ENCODE results near the gene RUNX2. TPM values are rescaled to one million over a fixed set of nuclear protein-coding genes. Genes with fewer than 3 reads are reported as not detected.

The RUNX2 gene
- total and polyA plus RNA-seq, 4 donors = 0.09 to 1.5 (median 0.75) TPM

DNA sequence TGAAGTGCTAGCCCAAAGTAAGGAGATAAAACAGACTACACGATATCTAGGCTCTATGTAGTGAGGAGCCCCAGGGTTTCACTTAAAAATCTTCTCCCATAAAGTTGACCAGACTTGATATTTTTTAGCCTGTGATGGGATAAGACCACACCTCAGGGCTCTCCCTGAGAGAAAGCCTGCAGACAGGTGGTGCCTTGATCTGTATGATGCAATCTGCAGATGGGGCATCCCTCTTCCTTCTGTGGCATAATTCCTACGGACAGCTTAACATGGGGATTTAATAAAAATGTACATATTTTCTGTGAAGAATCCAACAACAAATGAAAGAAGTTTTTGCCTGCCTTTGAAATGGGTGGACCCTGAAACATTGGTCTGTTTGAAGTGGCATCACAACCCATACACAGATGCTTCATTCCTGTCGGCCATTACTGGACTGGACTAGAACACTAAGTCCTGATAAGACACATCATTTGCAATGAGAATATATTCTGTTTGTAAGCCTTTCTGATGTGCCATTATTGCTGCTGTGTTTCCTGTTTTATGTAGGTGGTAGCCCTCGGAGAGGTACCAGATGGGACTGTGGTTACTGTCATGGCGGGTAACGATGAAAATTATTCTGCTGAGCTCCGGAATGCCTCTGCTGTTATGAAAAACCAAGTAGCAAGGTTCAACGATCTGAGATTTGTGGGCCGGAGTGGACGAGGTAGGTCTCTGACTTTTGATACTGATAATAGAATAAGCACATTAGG lies 103.4 kb downstream of the RUNX2 start (continued):
- no peak for TF ChIP-seq EGR1 (IDR thresholded peaks at IDR 0.05; ENCODE audit: low read depth in 2 of 2)
- no peak for TF ChIP-seq FOXA1 (IDR thresholded peaks at IDR 0.05)
- no peak for TF ChIP-seq CTCF (IDR thresholded peaks at IDR 0.05; ENCODE audit: low read depth, low read length, missing input control)

GRCh38 chr6:45432977-45433376 lies 104.8 kb downstream of the RUNX2 start:
- Histone ChIP-seq H3K4me3 (ENCODE audit: low read depth in 1 of 3, low read length in 3 of 3) (no peak overlapping the region), H3K36me3 (ENCODE audit: control insufficient read depth in 4 of 4, insufficient read depth in 3 of 4, low read depth in 1 of 4, low read length in 3 of 4) (no peaks in the 10 kb centered on the region), H3K27me3 (ENCODE audit: control insufficient read depth in 4 of 4, insufficient read depth in 4 of 4, low read length in 3 of 4) (no peaks in the 10 kb centered on the region), H3K27ac (ENCODE audit: low read depth in 1 of 2, low read length in 2 of 2) (no peak overlapping the region), H3K9me3 (ENCODE audit: control insufficient read depth in 4 of 4, low read length in 3 of 4) (no peaks in the 10 kb centered on the region), H3K9ac (ENCODE audit: low read depth in 1 of 2, low read length in 2 of 2) (no peak overlapping the region), H3K4me1 (ENCODE audit: control insufficient read depth in 4 of 4, insufficient read depth in 4 of 4, low read length in 3 of 4) (no peaks in the 10 kb centered on the region)
- no peak for DNase-seq (ENCODE audit: low spot score)
- 24% methylated on average over 2 of the region's 2 CpGs for WGBS
- TF ChIP-seq HNF4A (conservative IDR thresholded peaks at IDR 0.05) = no peak
- TF ChIP-seq CTCF (IDR thresholded peaks at IDR 0.05; ENCODE audit: low read depth, low read length, missing input control) = no peak
- TF ChIP-seq, protein P1, sequence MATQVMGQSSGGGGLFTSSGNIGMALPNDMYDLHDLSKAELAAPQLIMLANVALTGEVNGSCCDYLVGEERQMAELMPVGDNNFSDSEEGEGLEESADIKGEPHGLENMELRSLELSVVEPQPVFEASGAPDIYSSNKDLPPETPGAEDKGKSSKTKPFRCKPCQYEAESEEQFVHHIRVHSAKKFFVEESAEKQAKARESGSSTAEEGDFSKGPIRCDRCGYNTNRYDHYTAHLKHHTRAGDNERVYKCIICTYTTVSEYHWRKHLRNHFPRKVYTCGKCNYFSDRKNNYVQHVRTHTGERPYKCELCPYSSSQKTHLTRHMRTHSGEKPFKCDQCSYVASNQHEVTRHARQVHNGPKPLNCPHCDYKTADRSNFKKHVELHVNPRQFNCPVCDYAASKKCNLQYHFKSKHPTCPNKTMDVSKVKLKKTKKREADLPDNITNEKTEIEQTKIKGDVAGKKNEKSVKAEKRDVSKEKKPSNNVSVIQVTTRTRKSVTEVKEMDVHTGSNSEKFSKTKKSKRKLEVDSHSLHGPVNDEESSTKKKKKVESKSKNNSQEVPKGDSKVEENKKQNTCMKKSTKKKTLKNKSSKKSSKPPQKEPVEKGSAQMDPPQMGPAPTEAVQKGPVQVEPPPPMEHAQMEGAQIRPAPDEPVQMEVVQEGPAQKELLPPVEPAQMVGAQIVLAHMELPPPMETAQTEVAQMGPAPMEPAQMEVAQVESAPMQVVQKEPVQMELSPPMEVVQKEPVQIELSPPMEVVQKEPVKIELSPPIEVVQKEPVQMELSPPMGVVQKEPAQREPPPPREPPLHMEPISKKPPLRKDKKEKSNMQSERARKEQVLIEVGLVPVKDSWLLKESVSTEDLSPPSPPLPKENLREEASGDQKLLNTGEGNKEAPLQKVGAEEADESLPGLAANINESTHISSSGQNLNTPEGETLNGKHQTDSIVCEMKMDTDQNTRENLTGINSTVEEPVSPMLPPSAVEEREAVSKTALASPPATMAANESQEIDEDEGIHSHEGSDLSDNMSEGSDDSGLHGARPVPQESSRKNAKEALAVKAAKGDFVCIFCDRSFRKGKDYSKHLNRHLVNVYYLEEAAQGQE (IDR thresholded peaks at IDR 0.05) = no peak
- TF ChIP-seq, protein P2, sequence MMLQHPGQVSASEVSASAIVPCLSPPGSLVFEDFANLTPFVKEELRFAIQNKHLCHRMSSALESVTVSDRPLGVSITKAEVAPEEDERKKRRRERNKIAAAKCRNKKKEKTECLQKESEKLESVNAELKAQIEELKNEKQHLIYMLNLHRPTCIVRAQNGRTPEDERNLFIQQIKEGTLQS (IDR thresholded peaks at IDR 0.05) = no peak

GRCh38 chr6:45433533-45434380 lies 105.6 kb downstream of the RUNX2 start:
- Histone ChIP-seq H3K27me3 (ENCODE audit: control insufficient read depth in 4 of 4, insufficient read depth in 4 of 4, low read length in 3 of 4) (no peaks in the 10 kb centered on the region), H3K36me3 (ENCODE audit: control insufficient read depth in 4 of 4, insufficient read depth in 3 of 4, low read depth in 1 of 4, low read length in 3 of 4) (no peaks in the 10 kb centered on the region), H3K27ac (ENCODE audit: low read depth in 1 of 2, low read length in 2 of 2) (no peak overlapping the region), H3K9me3 (ENCODE audit: control insufficient read depth in 4 of 4, low read length in 3 of 4) (no peaks in the 10 kb centered on the region), H3K9ac (ENCODE audit: low read depth in 1 of 2, low read length in 2 of 2) (no peak overlapping the region), H3K4me1 (ENCODE audit: control insufficient read depth in 4 of 4, insufficient read depth in 4 of 4, low read length in 3 of 4) (no peaks in the 10 kb centered on the region), H3K4me3 (ENCODE audit: low read depth in 1 of 3, low read length in 3 of 3) (no peak overlapping the region)
- TF ChIP-seq, protein P2 (IDR thresholded peaks at IDR 0.05) = no peak
- TF ChIP-seq HNF4A (conservative IDR thresholded peaks at IDR 0.05) = peak in 1 of 2 donors; percentile 40
- 69% methylated on average over 2 of the region's 2 CpGs for WGBS
- no peak for DNase-seq (ENCODE audit: low spot score)

All from liver (tissue), 9 donors.